Amniotic epithelial cell (primary cell): Measurements from ENCODE around the gene TNS1.
"Not testable (repeated sequence)": the region's sequence is repeated elsewhere in the genome, so short reads cannot be mapped to it uniquely, and the experiment has no call there.

Experiments used
- DNase-seq: peaks from one replicate; pipeline ENCODE4 v3.0.0-alpha.2; 2010; ENCODE audit warnings: low read depth

TNS1 gene

DNA sequence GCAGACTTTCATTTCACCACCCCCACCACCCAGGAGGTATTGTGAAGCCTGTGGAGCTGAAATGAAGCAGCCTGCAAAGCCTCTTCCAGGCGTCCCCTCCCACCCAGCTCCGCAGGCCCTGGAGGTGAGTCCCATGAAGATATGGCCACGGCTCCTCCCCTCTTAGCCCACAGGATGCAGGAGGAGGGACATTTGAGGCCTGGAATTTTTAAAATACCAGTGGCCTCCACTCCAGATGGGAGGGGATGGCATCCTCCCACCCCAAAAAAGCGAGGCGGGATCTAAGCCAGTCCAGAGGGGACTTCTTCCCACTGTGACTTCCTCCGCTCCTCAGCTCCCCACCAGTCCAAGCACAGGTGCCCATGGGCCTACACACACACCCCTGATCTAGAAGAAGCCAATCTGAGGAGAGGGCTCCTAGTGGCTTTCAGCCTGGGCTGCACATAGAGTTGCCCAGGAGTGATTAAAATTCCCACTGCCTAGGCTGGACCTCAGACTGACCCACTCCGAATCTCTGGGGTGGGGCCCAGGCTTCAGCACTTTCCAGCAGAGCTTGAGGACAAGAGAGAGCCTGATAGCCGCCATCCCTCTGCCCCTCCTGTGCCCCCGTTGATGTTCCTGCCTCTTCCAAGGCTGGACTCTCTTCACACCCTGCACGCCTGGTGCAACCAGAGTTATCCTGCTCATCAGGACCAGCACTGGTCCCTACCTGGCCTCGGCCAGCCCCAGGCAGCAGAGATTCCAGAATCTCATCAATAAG, 206.9 kb downstream of the TNS1 start:
- DNase-seq: no peak

DNA sequence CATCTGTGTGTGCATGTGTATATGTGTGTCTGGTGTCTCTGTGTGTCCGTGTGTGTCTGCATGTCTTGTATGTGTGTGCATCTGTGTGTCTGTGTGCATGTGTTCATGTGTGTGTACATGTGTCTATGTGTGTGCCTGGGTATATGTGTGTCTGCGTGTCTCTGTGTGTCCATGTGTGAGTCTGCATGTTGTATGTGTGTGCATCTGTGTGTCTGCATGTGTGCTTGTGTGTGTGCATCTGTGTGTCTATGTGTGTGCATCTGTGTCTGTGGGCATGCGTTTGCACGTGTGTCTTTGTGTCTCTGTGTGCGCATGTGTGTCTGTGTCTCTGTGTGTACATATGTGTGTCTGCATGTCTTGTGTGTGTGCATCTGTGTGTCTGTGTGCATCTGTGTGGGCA, 207.7 kb downstream of the TNS1 start:
- DNase-seq: no peak

DNA sequence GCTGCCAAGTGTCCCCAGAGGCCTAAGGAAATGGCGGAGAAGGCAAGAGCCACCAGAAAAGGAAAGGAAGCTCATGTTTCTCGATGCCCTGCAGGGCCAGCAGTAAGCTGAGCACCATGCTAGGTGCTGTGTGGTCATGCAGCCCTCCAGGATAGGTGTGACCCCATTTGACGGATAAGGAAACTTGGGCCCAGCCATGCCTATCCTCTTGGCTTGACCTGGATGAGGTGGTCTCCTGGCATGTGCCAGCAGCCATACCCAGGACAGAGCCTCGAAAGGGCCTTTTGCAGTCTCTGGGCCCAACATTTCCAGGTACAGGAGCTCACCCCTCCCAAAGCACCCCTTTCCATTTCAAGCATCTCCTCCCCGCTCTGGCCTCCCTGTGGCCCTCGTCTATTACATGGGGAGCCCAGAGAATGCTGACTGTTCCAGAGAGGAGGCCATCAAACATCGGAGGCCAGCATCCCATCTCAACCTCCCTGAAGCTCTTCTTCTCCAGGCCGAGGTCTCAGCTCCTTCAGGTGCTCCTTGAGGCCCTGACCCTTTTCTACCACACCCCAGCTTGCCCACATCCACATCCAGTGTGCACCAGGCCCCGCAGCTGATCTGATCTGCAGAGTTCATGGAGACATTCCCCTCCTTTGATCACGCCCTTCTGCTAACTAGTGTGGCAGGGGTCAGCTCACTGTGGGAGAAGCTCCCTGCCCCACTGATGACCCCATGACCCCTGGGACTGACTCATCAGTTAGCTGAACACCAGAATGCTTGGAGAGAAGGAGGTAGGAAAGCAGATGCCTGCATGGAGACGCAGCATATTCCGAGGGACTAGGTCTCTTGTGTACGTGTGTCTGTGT, 208.4 kb downstream of the TNS1 start:
- no peak for DNase-seq

DNA sequence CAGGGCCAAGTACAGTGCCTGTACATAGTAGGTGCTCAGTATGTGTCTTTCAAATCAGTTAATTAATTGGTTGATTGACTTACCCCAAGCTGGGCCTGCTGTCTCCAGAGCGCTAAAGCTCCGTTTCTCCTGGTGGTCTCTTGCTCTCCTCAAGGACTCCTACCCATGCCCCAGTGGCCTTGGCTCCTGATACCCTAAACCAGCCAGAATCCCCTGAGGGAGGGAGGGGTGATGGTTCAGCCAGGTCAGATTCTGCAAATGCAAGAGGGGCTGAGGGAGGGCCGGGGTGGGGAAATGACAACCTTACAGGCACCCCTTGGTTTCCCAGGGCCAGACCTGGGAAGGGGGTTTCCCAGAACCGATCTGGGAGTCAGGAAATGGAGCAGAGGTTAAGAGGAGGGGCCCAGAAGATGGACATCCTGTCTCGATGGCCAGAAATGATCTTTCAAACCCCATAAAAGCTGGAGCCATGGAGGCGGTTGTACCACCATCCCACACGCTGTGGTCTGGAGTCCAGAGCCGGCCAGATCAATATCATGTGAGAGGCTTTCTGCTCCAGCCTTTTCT, 209.1 kb downstream of the TNS1 start:
- no peak for DNase-seq

DNA sequence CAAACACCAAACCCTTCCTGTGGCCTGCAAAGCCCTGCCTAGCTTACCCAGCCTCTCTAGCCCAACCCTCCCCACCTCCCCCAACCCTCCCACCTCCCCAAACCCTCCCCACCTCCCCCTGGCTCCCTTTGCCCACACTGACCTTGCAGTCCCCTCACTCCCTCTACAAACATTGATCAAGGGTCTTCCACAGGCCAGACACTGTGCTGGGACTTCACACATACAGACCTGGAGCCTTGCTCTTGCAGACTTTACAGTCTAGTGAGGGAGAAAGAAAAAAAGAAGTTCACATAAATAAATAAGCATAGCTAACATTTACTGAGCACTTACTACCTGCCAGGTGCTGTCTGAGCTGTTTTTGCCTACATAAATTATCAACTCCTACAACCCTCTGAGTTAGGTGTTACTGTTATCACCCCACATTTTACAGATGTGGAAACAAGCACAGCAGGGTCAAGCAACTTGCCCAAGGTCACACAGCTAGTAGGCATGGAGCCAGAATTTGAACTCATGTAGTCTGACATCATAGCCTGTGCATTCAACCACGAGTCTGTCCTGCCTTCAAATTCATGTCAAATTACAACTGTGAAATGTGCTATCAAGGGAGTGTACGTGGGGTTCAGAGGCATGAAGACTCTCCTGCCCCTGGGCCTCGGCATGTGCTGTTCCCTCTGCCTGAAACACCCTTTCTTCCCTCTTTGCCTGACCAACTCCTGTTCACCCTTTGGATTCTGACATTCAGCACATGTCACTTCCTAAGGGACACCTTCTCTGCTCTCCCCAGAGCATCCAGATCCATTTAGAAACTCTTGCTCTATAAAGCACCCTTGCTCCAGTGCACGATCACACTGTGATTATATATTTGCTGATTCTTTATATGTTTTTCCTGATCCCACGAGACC, 209.9 kb downstream of the TNS1 start:
- peak; percentile 24 for DNase-seq

DNA sequence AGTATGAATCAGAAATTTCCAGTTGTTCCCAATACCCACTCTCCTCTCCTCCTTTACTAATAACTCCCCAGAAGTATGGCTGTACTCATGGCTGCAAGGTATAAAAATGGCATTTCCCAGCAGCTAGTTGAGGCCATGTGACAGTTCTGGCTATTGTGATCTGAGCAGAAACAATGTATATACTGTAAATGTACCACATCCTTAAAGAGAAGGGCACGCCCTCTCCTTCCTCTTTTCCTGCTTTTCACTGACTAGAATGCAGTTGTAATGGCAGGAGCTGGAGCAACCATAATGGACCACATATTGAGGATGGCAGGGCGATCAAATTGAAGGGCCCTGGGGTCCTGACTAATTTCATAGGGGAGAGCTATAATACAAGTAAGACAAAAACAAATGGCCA, 211.2 kb downstream of the TNS1 start:
- no peak for DNase-seq

DNA sequence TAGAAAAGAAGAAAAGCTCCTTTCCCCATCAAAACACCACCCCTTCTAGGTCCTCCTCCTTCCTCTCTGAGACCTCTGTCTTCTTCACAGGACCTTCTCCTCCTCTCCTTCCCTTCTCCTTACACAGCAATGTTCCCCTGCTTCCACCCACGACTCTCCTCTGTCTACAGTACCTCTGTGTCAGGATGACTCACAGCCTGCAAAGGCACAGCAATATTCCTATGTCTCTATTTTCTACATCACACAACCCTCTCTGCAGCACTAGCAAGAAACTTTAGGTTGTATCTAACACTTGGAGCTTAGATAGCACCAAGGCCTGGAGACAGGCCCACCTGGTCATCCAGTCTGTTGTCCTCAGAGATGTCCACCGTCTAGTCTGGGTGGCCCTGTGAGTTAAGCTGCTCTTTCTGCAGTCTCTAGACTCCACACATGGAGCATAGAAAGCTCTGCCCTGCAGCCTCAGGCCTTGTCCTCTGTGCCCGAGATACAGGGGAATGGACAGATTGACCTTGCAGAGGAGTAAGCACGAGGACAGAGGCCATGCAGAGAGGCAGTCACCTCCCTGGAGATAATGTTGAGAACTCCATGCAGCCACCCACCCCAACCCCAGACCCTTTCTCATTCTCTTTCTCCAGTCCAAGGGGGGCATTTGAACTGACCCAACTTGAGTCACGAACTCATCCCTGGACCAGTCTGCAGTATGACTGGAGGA, 212.0 kb downstream of the TNS1 start:
- peak; percentile 49 for DNase-seq

DNA sequence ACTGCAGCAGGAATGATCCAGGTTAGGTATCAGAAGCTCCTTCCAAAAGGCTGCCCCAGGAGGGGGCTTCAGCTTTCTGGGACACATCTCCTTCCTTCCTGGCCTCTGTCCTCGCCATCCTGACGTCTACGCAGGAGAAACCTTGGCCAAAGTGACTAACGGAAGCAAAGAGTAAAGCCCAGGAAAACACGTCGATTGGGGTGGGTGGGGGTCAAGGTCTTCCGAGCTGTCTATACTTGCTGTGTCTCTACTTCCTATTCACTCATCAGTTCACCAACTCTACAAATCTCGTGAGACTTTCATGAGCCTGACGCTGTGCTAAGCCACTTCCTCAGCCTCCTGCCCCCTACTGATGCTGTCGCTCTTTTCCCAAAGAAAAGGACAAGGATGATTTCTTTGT, 212.6 kb downstream of the TNS1 start:
- no peak for DNase-seq

DNA sequence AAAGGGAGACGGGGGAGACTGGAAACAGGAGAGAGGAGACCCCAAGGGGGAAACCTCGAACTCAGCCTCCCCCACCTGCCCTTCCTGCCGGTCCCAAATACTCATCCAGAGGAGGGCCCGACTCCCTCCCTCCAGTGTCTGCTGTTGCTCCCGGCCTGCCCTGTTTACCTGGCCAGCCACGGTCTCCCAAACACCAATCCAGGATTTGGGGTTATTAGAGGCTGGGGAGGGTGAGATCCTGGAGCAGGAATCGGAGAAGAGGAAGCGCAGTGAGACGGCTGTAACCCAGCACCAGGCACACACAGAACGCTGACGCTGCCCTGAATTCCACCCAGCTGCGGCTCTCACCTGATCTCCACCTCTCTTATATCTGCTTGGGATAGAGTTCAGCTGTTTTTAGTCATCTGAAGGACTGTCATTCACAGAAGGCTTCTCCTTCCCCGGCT, 213.0 kb downstream of the TNS1 start:
- no peak for DNase-seq

DNA sequence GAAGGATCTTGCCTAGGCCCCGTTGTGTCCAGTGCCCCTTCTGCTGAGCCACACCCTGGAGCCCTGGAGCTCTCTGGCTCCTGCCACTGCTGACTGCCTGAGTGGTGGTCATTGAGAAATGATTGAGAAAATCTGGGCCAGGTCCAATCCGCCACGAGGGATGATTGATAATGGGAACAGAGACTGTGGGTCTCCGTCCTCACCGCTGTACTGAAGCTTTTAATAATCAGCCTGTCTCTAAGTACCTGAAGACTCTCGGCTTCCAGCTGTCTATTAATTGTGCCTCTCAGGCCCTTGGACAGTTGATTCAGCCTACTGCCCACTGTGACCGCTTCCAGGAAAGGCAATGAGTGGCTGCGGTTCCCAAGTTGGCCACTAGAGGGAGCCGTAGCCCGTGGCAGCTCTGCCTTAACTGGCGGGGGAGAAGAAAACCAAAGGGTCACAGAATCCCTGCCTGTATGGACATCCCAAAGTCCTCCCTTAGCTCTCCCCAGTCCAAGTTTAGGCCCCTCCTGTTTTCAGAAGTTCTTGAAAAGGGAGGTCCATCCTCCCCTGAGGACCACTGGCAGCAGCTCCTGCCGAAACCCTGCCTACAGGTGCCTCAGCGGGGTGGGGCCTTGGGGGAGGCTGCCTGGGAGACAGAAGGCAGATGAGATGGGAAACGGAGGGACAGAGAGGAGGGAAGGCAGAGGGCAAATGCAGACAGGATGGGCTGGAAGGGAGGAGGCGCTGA, 213.6 kb downstream of the TNS1 start:
- DNase-seq: peak; percentile 41

DNA sequence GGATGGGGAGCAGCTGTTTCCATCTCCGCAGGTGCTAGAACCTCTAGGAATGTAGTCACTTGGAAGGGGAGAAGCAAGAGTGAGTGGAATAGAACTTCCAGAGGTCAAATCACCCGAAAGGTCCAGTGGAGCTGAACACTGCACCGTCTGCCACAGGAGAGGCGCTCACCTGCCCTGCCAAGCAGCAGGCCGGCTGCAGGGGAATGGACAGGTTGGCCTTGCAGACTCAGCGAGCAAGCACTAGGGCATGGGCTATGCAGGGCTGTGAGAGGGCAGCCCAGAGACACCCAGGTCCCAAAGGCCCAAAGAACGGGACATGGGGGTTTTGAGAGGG, 214.2 kb downstream of the TNS1 start:
- no peak for DNase-seq

DNA sequence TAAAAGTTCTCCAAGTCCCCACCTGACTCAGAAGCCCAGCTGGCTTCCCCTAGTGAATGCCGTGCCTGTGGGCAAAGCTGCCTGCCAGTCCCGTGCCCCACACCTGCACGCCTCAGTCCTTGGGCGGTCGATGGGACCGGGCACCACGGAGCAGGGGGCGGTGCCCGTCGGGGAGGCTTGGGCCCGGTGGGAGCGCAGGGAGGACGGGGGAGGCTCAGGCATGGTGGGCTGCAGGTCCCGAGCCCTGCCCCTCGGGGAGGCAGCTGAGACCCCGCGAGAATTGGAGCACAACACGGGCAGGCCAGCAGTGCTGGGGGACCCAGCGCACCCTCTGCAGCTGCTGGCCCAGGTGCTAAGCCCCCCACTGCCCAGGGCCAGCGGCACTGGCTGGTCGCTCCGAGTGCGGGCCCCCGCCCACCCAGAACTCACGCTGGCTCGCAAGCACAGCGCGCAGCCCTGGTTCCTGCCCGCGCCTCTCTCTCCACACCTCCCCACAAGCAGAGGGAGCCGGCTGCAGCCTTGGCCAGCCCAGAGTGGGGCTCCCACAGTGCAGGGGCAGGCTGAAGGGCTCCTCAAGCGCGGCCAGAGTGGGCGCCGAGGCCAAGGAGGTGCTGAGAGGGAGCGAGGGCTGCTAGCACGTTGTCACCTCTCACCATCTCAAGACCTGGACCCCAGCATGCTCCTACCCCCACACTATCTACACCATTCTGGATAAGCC, 215.5 kb downstream of the TNS1 start:
- DNase-seq: no peak

DNA sequence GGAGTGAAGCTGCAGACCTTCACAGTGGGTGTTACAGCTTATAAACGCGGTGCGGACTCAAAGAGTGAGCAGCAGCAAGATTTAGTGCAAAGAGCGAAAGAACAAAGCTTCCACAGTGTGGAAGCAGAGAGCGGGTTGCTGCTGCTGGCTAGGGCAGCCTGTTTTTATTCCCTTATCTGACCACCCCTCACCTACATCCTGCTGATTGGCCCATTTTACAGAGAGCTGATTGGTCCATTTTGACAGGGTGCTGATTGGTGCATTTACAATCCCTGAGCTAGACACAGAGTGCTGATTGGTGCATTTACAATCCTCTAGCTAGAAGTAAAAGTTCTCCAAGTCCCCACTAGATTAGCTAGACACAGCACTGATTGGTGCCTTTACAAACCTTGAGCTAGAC, 216.2 kb downstream of the TNS1 start:
- not testable (repeated sequence) for DNase-seq

DNA sequence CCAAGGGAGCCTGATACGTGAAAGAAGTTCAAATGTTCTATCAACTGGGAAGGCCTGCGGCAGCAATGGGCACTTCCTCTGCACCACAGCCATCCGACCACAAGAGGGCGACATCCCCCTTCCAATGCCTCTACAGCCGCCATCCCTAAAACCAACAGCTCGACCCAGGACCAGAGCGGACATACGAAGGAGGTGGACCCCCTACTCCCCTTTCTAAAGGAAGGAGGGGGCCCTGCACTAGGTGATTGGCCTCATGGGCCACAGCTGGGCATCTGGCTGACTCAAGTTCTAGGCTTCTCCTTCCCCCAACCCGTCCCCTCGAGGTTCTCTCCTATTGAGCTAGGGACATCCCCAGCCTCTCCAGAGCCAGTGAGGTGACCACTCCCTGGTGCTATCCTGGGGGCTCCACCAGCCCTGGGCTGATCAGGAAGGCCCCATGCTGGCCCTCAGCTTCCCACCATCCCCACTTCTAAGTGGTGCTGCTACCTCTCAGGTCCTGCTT, 217.2 kb downstream of the TNS1 start:
- DNase-seq: peak; percentile 36

DNA sequence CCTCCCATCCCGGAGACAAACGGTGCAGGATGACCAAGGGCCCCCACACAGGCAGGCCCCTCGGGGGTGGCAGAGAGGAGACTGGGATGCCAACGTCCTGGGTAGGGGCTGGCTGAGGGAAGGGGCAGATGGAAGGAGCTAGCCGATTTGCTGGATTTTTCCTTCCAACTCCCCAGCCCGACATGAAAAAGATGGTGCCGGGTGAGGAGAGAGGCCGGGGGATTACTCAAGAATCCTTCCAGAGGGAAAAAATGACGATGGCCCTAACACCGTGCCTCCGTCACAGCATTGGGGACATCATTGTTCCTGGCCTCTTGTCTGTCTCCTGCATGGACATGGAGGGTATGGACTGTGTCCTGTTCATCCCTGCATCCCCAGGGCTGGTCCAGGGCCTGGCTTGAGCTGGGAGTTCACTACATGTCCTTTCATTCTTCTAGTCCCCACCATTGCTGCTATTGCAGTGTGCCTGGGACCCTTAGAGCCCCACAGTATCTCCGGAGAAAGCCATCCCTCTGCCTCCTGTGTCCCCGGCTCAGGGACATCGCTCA, 217.7 kb downstream of the TNS1 start:
- no peak for DNase-seq

DNA sequence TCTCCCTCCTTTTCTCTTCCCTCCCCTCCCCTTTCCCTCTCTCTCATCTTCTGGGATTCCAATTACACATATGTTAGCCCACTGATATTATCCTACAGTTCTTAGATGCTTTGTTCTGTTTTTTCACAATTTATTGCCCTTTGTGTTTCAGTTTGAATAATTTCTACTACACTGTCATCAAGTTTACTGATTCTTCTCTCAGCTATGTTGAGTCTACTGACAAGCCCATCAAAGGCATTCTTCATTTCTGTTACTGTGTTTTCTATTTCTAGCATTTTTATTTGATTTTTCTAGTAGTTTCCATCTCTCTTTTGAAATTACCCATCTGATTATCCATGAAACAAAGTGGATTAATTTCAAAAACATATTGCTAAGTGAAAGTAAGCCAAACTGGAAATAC, 219.6 kb downstream of the TNS1 start:
- no peak for DNase-seq

DNA sequence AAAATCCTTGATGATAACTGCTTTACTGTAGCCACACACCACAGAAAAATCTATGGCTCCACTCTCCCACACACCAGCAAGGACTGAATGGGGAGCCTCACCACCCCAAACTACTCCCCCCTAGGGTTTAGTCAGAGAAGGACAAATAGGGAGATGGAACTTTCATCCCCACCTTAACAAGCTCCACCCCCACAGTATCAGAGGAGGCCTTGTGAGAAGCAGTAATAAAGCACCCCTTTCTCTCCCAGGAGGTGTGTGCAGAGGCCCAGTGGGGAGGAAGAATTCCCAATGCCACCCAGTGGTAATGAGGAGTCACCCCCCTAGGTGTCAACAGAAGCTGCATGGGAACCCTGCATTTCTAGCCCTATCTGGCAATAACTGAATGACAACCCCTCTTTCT, 224.9 kb downstream of the TNS1 start:
- DNase-seq: peak; percentile 48

DNA sequence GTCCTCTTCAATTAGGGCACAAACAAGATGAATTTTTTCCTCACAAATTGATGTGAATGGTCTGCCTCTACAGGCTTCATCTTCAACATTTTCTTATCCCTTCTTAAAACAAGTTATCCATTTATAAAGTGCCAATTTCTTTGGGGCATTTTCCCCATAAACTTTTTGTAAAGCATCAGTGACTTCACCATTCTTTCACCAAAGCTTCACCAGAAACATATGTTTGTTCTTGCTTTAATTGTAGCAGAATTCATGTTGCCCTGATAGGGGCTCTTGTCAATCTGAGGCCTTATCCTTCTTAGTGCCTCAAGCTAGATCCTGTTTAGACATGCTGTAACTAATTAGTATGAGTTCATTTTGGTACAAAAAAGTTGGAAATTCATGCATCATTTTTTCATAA, 226.2 kb downstream of the TNS1 start:
- no peak for DNase-seq

DNA sequence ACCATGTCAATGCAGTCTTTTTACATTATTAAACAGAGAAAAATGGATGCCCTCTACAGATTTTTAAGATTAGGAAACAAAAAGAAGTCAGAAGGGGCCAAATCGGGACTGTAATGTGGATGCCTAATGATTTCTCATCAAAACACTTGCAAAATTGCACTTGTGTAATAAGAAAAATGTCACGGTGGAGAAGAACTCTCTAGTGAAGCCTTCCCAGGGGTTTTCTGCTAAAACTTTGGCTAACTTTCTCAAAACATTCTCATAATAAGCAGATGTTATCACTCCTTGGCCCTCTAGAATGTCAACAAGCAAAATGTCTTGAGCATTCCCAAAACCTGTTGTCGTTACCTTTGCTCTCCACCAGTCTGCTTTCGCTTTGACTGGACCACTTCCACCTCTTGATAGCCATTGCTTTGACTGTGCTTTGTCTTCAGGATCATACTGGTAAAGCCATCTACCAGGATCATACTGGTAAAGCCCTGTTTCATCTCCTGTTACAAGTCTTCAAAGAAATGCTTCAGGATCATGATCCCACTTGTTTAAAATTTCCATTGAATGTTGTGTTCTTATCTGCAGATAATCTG, 226.8 kb downstream of the TNS1 start:
- no peak for DNase-seq
